ENCODE results near the gene KRTAP10-8.

The KRTAP10-8 gene

DNA sequence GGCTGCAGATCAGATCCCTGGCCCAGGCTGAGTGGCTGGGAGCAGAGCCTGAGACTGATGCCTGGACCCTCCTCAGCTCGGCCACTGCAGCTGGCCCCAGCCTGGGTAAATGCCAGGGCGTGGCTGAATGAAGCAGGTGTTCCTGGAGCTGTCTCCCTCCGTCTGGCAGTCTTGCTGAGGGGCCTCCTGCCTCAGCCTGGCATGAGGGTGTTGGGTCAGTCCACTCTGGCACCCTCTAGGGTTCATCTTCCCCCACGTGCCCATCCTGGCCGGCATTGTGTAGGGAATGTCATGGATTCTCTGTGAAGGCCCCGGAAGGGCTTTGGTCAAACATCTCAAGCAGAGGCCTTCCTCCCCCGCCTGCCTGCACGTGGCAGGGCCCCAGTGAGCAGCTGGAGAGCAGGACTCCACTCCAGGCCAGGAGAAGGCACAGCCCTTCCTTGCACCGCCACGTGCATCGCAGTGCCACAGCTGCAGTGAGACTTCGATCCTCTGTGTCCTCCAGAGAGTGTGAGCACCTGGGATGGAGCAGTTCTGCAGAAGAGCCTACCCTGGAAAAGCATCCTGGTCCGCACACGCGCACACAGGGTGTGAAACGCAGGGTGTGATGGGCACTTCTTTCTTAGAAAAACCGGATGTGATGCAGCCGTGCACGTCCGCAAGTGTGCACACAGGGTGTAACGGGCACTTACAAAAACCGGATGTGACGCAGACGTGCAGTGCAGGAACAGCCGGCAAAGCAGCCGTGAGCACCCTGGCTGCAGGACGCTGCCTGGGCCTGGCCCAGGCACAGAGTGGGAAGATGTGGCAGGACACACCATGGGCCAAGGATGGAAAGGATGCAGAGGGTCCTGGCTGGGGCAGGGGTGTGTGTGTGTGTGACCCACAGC is 43.0 kb upstream of the KRTAP10-8 start:
- TF ChIP-seq CTCF (IDR thresholded peaks at IDR 0.05; ENCODE audit: low read length) (no peak), EZH2phosphoT487 (IDR thresholded peaks at IDR 0.05; ENCODE audit: low read length) (no peak), EZH2 (optimal IDR thresholded peaks at IDR 0.05; ENCODE audit: low read depth, low read length) (no peak)
- DNase-seq, result no peak

GRCh38 chr21:44569861-44570517 is 41.9 kb upstream of the KRTAP10-8 start:
- Histone ChIP-seq H3K27ac (ENCODE audit: low read length) (no peak overlapping the region), H3K4me3 (ENCODE audit: low read length) (no peak overlapping the region), H3K27me3 (replicated peaks; ENCODE audit: insufficient read depth, low read length) (peaks cover 94% of the 10 kb centered on the region), H4K20me1 (ENCODE audit: insufficient read depth, low read length) (no peaks in the 10 kb centered on the region), H3K9ac (ENCODE audit: low read length) (no peak overlapping the region), H3K79me2 (ENCODE audit: low read length) (no peaks in the 10 kb centered on the region), H3K4me1 (ENCODE audit: low read length) (no peaks in the 10 kb centered on the region), H2AFZ (ENCODE audit: low read length) (no peak overlapping the region), H3K9me2 (replicated peaks; ENCODE audit: insufficient read depth, low read length) (no peaks in the 10 kb centered on the region), H3K9me3 (replicated peaks; ENCODE audit: insufficient read depth, low read length) (no peaks in the 10 kb centered on the region), H3K4me2 (ENCODE audit: low read depth, low read length) (no peak overlapping the region), H3K36me3 (replicated peaks; ENCODE audit: insufficient read depth, low read length) (no peaks in the 10 kb centered on the region), H3F3A (ENCODE audit: insufficient read depth, low read length) (no peaks in the 10 kb centered on the region)
- no peak for DNase-seq
- no peak for TF ChIP-seq CTCF (IDR thresholded peaks at IDR 0.05; ENCODE audit: low read length)
- TF ChIP-seq EZH2 (optimal IDR thresholded peaks at IDR 0.05; ENCODE audit: low read depth, low read length), result no peak
- no peak for TF ChIP-seq EZH2phosphoT487 (IDR thresholded peaks at IDR 0.05; ENCODE audit: low read length)

More for the DNA sequence above, 43.0 kb upstream of the KRTAP10-8 start:
- Histone ChIP-seq H3K27ac (ENCODE audit: low read length) (no peak overlapping the region), H3K27me3 (replicated peaks; ENCODE audit: insufficient read depth, low read length) (peaks cover 96% of the 10 kb centered on the region), H2AFZ (ENCODE audit: low read length) (no peak overlapping the region), H3K9me3 (replicated peaks; ENCODE audit: insufficient read depth, low read length) (no peaks in the 10 kb centered on the region), H3K4me2 (ENCODE audit: low read depth, low read length) (no peak overlapping the region), H4K20me1 (ENCODE audit: insufficient read depth, low read length) (no peaks in the 10 kb centered on the region), H3K79me2 (ENCODE audit: low read length) (no peaks in the 10 kb centered on the region), H3F3A (ENCODE audit: insufficient read depth, low read length) (no peaks in the 10 kb centered on the region), H3K9ac (ENCODE audit: low read length) (no peak overlapping the region), H3K36me3 (replicated peaks; ENCODE audit: insufficient read depth, low read length) (no peaks in the 10 kb centered on the region), H3K9me2 (replicated peaks; ENCODE audit: insufficient read depth, low read length) (no peaks in the 10 kb centered on the region), H3K4me1 (ENCODE audit: low read length) (no peaks in the 10 kb centered on the region), H3K4me3 (ENCODE audit: low read length) (no peak overlapping the region)

DNA sequence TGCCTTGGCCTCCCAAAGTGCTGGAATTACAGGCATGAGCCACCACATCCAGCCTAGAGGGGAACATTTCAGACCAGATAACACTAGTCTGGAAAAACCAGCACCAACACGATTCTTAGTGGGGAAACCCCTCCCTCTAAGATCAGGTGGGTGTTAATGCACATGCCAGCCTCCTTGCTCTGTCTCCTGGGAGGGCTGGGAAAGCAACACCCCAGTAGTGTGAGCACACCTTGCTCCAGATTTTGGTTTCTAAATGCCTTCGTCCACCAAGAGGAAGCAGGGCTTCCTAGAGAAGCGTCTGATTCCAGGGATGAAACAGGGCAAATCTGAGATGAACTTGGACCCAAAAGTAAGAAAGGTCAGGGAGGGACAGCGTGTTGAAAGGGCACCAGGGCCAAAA is 40.6 kb upstream of the KRTAP10-8 start:
- no peak for DNase-seq
- H3K4me3 ChIP-seq (ENCODE audit: low read length), result no peak overlapping the region
- no peaks in the 10 kb centered on the region for H4K20me1 ChIP-seq (ENCODE audit: insufficient read depth, low read length)
- H3K9me3 ChIP-seq (replicated peaks; ENCODE audit: insufficient read depth, low read length), result no peaks in the 10 kb centered on the region
- H3K27me3 ChIP-seq (replicated peaks; ENCODE audit: insufficient read depth, low read length), result peaks cover 94% of the 10 kb centered on the region
- H3K4me2 ChIP-seq (ENCODE audit: low read depth, low read length), result no peak overlapping the region
- H3K36me3 ChIP-seq (replicated peaks; ENCODE audit: insufficient read depth, low read length), result no peaks in the 10 kb centered on the region
- H3K9ac ChIP-seq (ENCODE audit: low read length), result no peak overlapping the region
- no peak overlapping the region for H2AFZ ChIP-seq (ENCODE audit: low read length)
- H3K27ac ChIP-seq (ENCODE audit: low read length), result no peak overlapping the region
- TF ChIP-seq EZH2phosphoT487 (IDR thresholded peaks at IDR 0.05; ENCODE audit: low read length), result no peak
- no peak for TF ChIP-seq EZH2 (optimal IDR thresholded peaks at IDR 0.05; ENCODE audit: low read depth, low read length)
- no peak for TF ChIP-seq CTCF (IDR thresholded peaks at IDR 0.05; ENCODE audit: low read length)
- no peaks in the 10 kb centered on the region for H3K79me2 ChIP-seq (ENCODE audit: low read length)
- H3F3A ChIP-seq (ENCODE audit: insufficient read depth, low read length), result no peaks in the 10 kb centered on the region
- no peaks in the 10 kb centered on the region for H3K9me2 ChIP-seq (replicated peaks; ENCODE audit: insufficient read depth, low read length)
- no peaks in the 10 kb centered on the region for H3K4me1 ChIP-seq (ENCODE audit: low read length)

All from MM.1S (cell line).